ENCODE measurements around the gene OR13D1.
"Not testable (repeated sequence)": the region's sequence is repeated elsewhere in the genome, so short reads cannot be mapped to it uniquely, and the experiment has no call there.

OR13D1 gene, protein sequence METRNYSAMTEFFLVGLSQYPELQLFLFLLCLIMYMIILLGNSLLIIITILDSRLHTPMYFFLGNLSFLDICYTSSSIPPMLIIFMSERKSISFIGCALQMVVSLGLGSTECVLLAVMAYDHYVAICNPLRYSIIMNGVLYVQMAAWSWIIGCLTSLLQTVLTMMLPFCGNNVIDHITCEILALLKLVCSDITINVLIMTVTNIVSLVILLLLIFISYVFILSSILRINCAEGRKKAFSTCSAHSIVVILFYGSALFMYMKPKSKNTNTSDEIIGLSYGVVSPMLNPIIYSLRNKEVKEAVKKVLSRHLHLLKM

DNA sequence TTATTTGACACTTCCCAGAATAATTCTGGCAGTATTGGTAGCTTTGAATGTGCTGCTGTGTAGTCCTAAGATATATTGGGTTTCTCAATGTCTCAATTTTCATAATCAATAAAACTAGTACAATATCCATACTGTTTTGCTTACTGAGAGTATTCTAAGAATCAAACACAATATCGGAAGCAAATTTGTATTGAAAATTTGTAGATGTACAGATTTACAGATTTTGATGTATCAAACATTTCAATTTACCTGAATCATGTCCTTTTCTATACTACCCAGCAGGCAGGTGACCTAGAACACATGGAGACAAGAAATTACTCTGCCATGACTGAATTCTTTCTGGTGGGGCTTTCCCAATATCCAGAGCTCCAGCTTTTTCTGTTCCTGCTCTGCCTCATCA is at the start of gene OR13D1:
TSS of gene OR13D1 (plus strand) at position 301 of the 400 bp plus-strand sequence. CDS start at position 301, 0 bp downstream.
- no peak for FAIRE-seq

DNA sequence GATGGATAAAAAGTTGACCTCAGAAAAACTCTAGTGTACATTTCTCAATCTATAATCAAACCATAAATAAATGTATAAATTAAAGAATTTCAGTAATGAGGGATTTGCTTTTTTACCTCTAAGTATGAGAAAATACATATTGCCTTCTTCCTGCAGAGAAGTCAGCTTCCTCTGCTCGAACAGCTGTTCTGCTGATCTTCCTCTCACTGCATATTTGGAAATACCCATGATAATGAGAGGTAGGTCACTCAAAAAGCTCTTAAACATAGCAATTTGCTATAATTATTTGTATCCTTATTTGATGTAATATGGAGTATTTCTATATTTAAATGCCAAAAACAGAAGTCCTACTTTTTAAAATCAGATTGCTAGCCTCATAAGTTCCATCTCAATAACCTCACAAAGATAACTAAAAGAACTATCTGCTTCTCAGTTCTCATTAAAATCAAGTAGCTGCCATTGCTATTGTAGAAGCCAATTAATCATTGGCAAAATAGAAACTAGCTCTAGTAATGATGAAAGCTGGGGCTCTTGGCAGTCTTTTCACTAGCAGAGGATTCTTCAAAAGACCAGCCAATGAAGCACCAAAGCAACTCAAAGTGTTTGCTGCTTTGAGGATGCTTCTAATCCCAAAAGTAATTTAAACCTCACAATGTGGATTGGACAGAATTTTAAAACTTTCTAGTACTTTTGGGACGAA is 35.7 kb upstream of the OR13D1 start:
- FAIRE-seq (no peak), DNase-seq (ENCODE audit: low spot score) (no peak)

More for the DNA sequence above, at the start of gene OR13D1:
- no peak for DNase-seq (ENCODE audit: low spot score)

DNA sequence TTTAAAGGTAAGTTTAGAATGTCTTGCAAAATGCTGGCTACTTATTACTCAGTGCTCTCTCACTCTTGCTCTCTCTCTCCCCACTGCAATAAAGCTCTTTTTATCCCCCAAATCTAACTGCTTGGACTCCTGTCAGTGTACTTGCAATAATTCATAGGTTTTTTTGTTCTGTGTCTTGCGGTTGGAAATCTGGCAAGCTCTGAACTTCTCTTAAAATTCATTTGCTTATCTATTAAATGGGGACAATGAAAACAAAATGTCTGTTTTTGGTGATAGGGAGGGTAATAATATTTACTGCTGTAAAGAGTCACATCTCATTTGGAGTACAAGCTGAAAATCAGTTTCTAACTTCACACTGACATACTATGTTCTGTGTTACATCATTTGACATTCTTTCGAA is 18.7 kb upstream of the OR13D1 start:
- DNase-seq (ENCODE audit: low spot score), result no peak
- no peak for FAIRE-seq

DNA sequence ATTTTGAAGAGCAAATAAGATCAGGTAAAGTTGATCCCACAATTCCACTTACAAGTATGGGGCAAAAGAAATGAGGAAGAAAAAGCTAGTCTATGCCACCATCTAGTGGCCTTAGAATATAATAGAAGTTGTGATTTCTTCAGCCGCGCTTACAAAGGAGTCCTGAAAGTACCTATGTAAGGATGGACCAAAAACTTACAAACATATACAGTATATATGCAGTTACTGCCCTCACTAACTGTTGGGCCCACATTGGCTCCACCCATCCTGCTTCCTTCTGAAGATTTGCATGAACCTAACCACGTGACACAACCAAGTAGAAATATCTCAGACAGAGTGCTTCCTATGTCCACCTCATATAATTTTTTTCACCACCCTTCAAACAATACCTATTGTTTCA is 11.7 kb upstream of the OR13D1 start:
- DNase-seq (ENCODE audit: low spot score), result peak; percentile 47
- FAIRE-seq, result peak; percentile 80

DNA sequence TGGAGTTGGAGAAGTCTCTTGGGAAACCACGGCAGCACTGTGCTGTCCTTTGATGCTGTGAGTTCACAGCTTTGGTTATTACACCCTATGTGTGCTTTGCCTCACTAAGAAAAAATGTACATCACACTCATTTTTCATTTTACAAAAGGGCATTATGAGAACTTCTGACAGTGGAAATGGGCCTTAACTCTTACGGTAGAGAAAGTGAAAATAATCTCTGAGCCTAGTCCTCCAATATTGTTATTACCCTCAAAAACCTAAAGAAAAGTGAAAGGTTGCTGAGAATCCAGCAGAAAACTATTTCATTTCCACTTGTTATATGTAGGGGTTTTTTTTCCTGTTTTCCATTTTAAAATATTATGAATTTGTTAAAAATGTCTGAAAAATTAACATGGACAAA is 8.2 kb upstream of the OR13D1 start:
- FAIRE-seq (no peak), DNase-seq (ENCODE audit: low spot score) (no peak)

DNA sequence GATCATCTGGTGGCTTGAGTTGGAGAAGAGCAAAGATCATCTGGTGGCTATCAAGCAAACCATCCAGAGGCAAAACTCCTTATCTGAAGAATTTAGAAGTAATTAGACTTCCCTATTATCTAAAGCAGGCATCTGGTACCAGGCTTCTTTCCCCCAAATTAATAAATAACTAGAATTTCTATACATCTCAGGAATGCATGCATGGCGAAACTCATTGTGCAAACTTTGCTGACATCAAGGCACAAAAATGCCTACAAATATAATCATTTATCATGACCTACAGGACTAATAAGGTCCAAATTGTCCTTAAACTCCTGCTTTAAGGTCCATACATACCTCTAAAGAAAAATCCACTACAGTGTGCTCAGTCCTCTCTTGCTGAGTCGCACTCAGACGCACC is 6.0 kb downstream of the OR13D1 start:
- no peak for DNase-seq (ENCODE audit: low spot score)

DNA sequence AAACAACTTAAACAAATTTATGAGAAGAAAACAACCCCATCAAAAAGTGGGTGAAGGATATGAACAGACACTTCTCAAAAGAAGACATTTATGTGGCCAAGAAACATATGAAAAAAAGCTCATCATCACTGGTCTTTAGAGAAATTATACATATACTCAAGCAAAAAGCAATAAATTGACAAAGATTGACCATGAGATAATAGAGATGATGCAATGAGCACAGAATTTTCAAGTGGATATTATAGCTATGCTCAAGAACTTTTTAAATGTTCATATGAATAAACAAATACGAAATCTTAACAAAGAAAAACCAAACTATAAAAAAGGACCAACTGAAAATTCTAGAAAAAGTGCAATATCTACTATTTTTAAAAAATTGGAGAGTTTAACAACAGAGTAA is 14.4 kb downstream of the OR13D1 start:
- DNase-seq (ENCODE audit: low spot score); FAIRE-seq: not testable (repeated sequence)

More for the DNA sequence above, 6.0 kb downstream of the OR13D1 start:
- FAIRE-seq, result no peak

DNA sequence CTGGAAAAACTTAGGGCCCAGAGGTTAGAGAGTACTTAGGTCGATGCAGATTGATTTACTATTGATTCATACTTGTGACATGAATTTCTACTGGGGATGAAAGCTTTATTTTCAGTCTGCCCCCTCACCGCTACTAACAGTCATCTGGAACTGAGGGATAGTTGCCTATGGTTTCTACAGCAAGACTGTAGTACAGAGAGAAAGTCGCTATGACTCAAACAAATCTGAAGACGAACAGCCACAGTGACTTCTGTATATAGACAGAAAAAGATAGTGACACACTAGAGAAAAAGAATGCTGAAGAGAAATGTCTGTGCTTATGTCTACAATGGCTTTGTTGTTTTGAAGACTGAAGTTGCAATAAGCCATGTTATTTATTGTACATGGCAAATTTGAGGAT is 17.3 kb downstream of the OR13D1 start:
- no peak for DNase-seq (ENCODE audit: low spot score)
- no peak for FAIRE-seq

DNA sequence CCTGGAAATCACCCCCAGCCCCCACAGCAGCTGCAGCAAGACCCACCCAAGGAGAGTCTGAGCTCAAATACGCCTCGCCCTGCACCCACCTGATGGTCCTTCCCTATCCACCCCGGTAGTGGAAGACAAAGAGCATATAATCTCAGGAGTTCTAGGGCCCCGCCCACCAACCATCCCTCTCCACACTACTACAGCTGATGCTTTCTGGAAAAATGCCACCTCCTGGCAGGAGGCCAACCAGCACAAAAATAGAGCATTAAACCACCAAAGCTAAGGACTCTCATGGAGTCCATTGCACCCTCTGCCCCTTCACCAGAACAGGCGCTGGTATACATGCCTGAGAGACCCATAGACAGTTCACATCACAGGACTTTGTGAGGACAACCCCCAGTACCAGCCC is 30.7 kb downstream of the OR13D1 start:
- DNase-seq (ENCODE audit: low spot score), result no peak
- FAIRE-seq, result no peak

DNA sequence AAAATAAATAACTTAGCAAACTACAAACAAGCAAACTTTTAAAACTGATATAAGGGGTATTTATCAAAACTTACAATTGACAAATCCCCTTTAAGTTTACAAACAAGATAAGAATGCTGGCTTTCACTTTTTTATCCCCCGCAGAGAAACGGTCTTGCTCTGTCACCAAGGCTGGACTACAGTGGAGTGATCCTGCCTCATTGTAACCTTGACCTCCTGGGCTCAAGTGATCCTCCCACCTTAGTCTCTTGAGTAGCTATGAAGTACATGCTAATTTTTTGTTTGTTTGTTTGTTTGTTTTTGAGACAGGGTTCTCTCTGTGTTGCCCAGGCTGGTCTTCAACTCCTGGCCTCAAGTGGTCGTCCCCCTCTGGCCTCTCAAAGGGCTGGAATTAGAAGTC is 44.1 kb downstream of the OR13D1 start:
- DNase-seq (ENCODE audit: low spot score) (no peak), FAIRE-seq (no peak)

DNA sequence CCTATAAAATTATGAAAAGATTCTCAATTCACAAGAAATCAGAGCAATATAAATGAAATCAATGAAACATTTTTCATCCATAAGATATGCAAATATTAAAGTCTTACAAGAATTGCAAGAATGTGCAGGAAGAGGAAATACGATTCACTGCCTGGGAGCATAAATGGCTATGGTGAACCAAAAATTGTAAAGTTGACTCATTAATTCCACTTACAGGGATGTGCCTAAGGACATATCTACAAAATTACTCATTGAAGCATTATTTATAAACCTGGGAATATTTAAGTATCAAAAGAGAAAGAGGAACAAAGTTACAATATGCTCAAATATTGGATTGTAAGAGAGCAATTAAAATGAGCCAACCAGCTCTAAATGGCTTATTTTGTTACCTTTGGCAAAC is 46.3 kb downstream of the OR13D1 start:
- FAIRE-seq (peak; percentile 26), DNase-seq (ENCODE audit: low spot score) (peak; percentile 23)

DNA sequence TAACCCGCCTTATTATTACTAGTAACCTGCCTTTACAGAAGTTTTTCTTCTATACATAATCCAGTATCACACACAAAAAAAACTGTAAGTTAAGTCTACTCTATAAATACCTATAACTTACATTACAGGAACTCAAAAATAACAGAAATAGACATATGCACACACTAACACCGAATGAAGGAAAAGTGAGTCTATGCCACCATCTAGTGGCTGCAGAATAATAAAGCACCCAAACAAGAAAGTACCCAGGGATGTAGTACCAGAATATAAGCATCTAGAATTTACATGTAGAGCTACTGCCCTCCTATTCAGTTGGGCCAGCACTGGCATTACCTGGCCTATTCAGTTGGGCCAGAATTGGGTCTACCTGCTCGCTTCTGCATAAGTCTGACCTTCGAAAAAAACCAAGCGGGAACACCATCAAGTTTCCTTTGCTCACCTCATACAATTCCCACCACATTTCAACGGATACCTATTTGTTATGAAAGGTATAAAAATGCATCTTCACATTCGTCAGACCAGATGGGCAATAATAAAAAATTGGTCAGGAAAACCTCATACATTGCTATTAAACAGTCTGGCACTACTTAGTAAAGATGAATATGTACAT is 49.2 kb downstream of the OR13D1 start:
- FAIRE-seq, result peak; percentile 86

More for the DNA sequence above, 49.2 kb downstream of the OR13D1 start:
- DNase-seq (ENCODE audit: low spot score), result peak; percentile 66
